Sigmoid colon (tissue), 4 donors: ENCODE data around the gene PTPRD.

ENCODE experiments used
- POLR2A ChIP-seq, 2 donors: fragments of 450-650 bp; IDR thresholded peaks; one replicate each; pipeline ENCODE4 v1.6.1; 2016; ENCODE audit warnings: antibody characterized with exemption in 2 of 2, mild to moderate bottlenecking in 2 of 2, moderate library complexity in 2 of 2
- POLR2AphosphoS5 ChIP-seq, 4 donors: sonication (generic); formaldehyde crosslinking; IDR thresholded peaks; one replicate each; pipeline ENCODE4 v1.6.1; 2017; ENCODE audit warnings: antibody characterized with exemption in 4 of 4
- TF ChIP-seq, protein P1 (sequence below), 4 experiments: fragments of 450-650 bp in 3 of 4; fragments of 200-600 bp in 1 of 4; IDR thresholded peaks; one replicate each; pipeline ENCODE4 v1.5.1; 2016 to 2019; ENCODE audit warnings: antibody characterized with exemption in 4 of 4, mild to moderate bottlenecking in 3 of 4, moderate library complexity in 2 of 4

DNA sequence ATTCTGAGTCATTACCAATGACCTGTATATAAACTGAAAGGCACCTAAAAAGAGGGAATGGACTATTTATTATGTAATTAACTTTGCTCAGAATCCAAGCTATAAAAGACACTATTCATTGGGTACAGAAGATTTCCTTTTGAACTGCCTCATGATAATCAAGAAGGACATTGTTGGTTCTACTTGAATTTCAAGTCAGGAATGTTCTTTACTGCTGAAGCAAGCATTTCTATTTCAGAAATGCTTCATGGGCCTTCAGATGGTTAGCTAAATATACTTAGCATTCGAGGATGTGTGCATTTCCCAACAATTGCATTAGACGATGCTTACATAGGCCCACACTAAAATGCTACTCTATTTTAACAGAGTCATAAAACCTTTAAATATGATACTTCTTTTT, 2155.0 kb downstream of the PTPRD start:
- TF ChIP-seq, protein P1, sequence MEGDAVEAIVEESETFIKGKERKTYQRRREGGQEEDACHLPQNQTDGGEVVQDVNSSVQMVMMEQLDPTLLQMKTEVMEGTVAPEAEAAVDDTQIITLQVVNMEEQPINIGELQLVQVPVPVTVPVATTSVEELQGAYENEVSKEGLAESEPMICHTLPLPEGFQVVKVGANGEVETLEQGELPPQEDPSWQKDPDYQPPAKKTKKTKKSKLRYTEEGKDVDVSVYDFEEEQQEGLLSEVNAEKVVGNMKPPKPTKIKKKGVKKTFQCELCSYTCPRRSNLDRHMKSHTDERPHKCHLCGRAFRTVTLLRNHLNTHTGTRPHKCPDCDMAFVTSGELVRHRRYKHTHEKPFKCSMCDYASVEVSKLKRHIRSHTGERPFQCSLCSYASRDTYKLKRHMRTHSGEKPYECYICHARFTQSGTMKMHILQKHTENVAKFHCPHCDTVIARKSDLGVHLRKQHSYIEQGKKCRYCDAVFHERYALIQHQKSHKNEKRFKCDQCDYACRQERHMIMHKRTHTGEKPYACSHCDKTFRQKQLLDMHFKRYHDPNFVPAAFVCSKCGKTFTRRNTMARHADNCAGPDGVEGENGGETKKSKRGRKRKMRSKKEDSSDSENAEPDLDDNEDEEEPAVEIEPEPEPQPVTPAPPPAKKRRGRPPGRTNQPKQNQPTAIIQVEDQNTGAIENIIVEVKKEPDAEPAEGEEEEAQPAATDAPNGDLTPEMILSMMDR (IDR thresholded peaks at IDR 0.05), result no peak
- TF ChIP-seq POLR2A (IDR thresholded peaks at IDR 0.05) (no peak), POLR2AphosphoS5 (IDR thresholded peaks at IDR 0.05) (no peak)
